ENCODE measurements around the gene LCN9. TPM values are rescaled to one million over a fixed set of nuclear protein-coding genes. Genes with fewer than 3 reads are reported as not detected.

LCN9 gene
- total RNA-seq, 1 donor from 2014 or later: 4.8 TPM

DNA sequence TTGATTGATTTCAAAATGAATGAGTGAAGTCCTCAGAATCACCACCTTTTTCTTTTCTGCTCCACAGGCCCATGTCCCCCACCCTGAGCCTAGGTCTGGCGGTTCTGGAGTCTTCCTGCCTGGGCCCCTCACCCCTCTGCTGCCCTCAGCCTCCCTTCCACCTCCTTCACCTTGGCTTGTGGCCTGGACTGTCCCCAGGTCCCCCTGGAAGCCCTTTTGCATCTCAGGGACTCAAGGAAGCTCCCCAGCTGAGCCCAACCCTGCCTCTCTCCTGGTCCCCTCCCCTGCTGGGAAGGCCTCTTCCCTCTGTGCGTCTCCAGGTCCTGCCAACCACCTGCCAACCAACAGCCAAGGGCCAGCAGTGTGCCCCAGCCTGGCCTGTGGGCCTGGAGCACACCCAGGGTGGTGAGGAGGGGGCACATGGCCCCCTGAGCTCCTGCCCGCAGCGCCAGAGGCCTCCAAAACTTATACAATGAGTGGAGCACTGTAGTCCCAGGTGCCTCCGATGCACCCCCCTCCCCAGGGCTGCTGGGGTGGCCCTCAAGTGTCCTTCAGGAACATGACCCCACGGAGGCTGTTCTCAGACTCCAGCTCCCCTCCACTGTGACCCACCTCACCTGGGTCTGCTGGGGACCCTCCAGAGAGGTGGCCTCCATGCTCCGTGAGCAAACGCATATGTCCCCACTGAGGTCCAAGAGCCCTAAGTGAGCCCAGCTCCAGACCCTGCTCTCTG, 44.1 kb upstream of the LCN9 start:
- Mint-ChIP-seq H3K27me3 (ENCODE audit: low read depth, unreplicated experiment) (peaks cover 21% of the 10 kb centered on the region), H3K36me3 (ENCODE audit: low read depth, unreplicated experiment) (no peaks in the 10 kb centered on the region), H3K9me3 (ENCODE audit: unreplicated experiment) (no peaks in the 10 kb centered on the region), H3K4me3 (ENCODE audit: unreplicated experiment) (no peak overlapping the region), H3K4me1 (ENCODE audit: low read depth, unreplicated experiment) (no peaks in the 10 kb centered on the region), H3K27ac (ENCODE audit: unreplicated experiment) (no peak overlapping the region)
- no peaks in the 10 kb centered on the region for H4K20me1 ChIP-seq (ENCODE audit: insufficient read depth, low read length)
- no peaks in the 10 kb centered on the region for H3K36me3 ChIP-seq (ENCODE audit: insufficient read depth, low read length)
- no peaks in the 10 kb centered on the region for H3K4me1 ChIP-seq (ENCODE audit: insufficient read depth, low read length)
- H3K27ac ChIP-seq (ENCODE audit: low read depth, low read length): no peak overlapping the region
- H3K9ac ChIP-seq (ENCODE audit: low read length): no peak overlapping the region
- no peaks in the 10 kb centered on the region for H3K9me3 ChIP-seq (ENCODE audit: insufficient read depth, low read depth, low read length)
- H3K27me3 ChIP-seq (ENCODE audit: insufficient read depth, low read length): peaks cover 6% of the 10 kb centered on the region
- TF ChIP-seq, protein P1, sequence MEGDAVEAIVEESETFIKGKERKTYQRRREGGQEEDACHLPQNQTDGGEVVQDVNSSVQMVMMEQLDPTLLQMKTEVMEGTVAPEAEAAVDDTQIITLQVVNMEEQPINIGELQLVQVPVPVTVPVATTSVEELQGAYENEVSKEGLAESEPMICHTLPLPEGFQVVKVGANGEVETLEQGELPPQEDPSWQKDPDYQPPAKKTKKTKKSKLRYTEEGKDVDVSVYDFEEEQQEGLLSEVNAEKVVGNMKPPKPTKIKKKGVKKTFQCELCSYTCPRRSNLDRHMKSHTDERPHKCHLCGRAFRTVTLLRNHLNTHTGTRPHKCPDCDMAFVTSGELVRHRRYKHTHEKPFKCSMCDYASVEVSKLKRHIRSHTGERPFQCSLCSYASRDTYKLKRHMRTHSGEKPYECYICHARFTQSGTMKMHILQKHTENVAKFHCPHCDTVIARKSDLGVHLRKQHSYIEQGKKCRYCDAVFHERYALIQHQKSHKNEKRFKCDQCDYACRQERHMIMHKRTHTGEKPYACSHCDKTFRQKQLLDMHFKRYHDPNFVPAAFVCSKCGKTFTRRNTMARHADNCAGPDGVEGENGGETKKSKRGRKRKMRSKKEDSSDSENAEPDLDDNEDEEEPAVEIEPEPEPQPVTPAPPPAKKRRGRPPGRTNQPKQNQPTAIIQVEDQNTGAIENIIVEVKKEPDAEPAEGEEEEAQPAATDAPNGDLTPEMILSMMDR (IDR thresholded peaks at IDR 0.05; ENCODE audit: insufficient read depth, low read depth, low read length): no peak
- no peak for TF ChIP-seq EZH2 (IDR thresholded peaks at IDR 0.05; ENCODE audit: insufficient read depth, low read length)
- DNase-seq (ENCODE audit: low read depth): no peak
- no peaks in the 10 kb centered on the region for H3K79me2 ChIP-seq (ENCODE audit: insufficient read depth, low read length)
- H3K4me3 ChIP-seq (ENCODE audit: insufficient read depth, low read depth, low read length): no peak overlapping the region
- no peak overlapping the region for H2AFZ ChIP-seq (ENCODE audit: low read depth, low read length)
- FAIRE-seq: no peak
- H3K4me2 ChIP-seq (ENCODE audit: low read length): no peak overlapping the region

DNA sequence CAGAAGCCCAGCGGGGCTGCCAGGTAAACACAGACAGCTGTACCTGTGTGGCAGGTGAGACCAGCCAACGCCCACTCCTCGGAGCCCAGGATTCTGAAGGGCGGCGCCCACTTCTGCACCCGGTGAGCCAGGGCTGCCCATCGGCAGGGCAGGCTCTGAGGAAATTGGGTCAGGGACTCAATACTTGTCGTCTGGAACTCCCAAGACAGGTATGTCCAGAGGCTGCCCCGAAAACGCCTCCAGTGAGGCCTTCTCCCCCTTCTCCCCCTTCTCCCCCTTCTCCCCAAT, 43.6 kb upstream of the LCN9 start:
- FAIRE-seq (no peak), DNase-seq (ENCODE audit: low read depth) (no peak)
- H3K4me1 Mint-ChIP-seq (ENCODE audit: low read depth, unreplicated experiment): no peaks in the 10 kb centered on the region
- peaks cover 21% of the 10 kb centered on the region for H3K27me3 Mint-ChIP-seq (ENCODE audit: low read depth, unreplicated experiment)
- H3K9me3 ChIP-seq (ENCODE audit: insufficient read depth, low read depth, low read length): no peaks in the 10 kb centered on the region
- no peak overlapping the region for H3K4me3 ChIP-seq (ENCODE audit: insufficient read depth, low read depth, low read length)
- H3K4me2 ChIP-seq (ENCODE audit: low read length): no peak overlapping the region
- H3K27ac Mint-ChIP-seq (ENCODE audit: unreplicated experiment): no peak overlapping the region
- no peaks in the 10 kb centered on the region for H3K4me1 ChIP-seq (ENCODE audit: insufficient read depth, low read length)
- H3K9ac ChIP-seq (ENCODE audit: low read length): no peak overlapping the region
- no peaks in the 10 kb centered on the region for H4K20me1 ChIP-seq (ENCODE audit: insufficient read depth, low read length)
- H2AFZ ChIP-seq (ENCODE audit: low read depth, low read length): no peak overlapping the region
- no peak for TF ChIP-seq EZH2 (IDR thresholded peaks at IDR 0.05; ENCODE audit: insufficient read depth, low read length)
- TF ChIP-seq, protein P1 (IDR thresholded peaks at IDR 0.05; ENCODE audit: insufficient read depth, low read depth, low read length): no peak
- no peak overlapping the region for H3K4me3 Mint-ChIP-seq (ENCODE audit: unreplicated experiment)
- H3K9me3 Mint-ChIP-seq (ENCODE audit: unreplicated experiment): no peaks in the 10 kb centered on the region
- no peaks in the 10 kb centered on the region for H3K36me3 ChIP-seq (ENCODE audit: insufficient read depth, low read length)
- H3K27me3 ChIP-seq (ENCODE audit: insufficient read depth, low read length): peaks cover 6% of the 10 kb centered on the region
- H3K36me3 Mint-ChIP-seq (ENCODE audit: low read depth, unreplicated experiment): no peaks in the 10 kb centered on the region
- no peaks in the 10 kb centered on the region for H3K79me2 ChIP-seq (ENCODE audit: insufficient read depth, low read length)
- H3K27ac ChIP-seq (ENCODE audit: low read depth, low read length): no peak overlapping the region

DNA sequence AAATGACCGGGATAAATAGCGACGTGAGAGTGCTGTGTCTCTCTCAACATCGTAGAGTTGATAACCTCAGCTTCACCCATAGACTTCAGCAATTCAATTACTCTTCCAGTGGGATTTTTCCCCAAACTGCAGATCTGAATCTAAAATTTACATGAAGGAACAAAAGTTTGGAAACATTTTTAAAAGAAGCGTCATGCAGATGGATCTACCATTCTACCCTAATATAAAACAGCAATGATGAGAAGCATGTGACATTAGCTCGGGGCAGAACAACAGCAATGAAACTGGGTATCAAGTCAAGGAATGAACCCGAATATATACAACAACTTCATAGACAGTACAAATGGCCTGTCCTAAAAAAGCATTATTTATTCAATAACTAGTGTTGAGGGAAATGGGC, 42.6 kb upstream of the LCN9 start:
- Histone ChIP-seq H3K4me3 (ENCODE audit: insufficient read depth, low read depth, low read length) (no peak overlapping the region), H2AFZ (ENCODE audit: low read depth, low read length) (no peak overlapping the region), H3K9ac (ENCODE audit: low read length) (no peak overlapping the region), H3K27me3 (ENCODE audit: insufficient read depth, low read length) (peaks cover 6% of the 10 kb centered on the region), H3K4me1 (ENCODE audit: insufficient read depth, low read length) (no peaks in the 10 kb centered on the region), H4K20me1 (ENCODE audit: insufficient read depth, low read length) (no peaks in the 10 kb centered on the region), H3K9me3 (ENCODE audit: insufficient read depth, low read depth, low read length) (no peaks in the 10 kb centered on the region), H3K4me2 (ENCODE audit: low read length) (no peak overlapping the region), H3K79me2 (ENCODE audit: insufficient read depth, low read length) (no peaks in the 10 kb centered on the region), H3K36me3 (ENCODE audit: insufficient read depth, low read length) (no peaks in the 10 kb centered on the region), H3K27ac (ENCODE audit: low read depth, low read length) (no peak overlapping the region)
- Mint-ChIP-seq H3K4me1 (ENCODE audit: low read depth, unreplicated experiment) (no peaks in the 10 kb centered on the region), H3K27me3 (ENCODE audit: low read depth, unreplicated experiment) (peaks cover 28% of the 10 kb centered on the region), H3K27ac (ENCODE audit: unreplicated experiment) (no peak overlapping the region), H3K36me3 (ENCODE audit: low read depth, unreplicated experiment) (no peaks in the 10 kb centered on the region), H3K4me3 (ENCODE audit: unreplicated experiment) (no peak overlapping the region), H3K9me3 (ENCODE audit: unreplicated experiment) (no peaks in the 10 kb centered on the region)
- no peak for FAIRE-seq
- no peak for DNase-seq (ENCODE audit: low read depth)
- TF ChIP-seq, protein P1 (IDR thresholded peaks at IDR 0.05; ENCODE audit: insufficient read depth, low read depth, low read length): no peak
- no peak for TF ChIP-seq EZH2 (IDR thresholded peaks at IDR 0.05; ENCODE audit: insufficient read depth, low read length)
